Measurements from ENCODE around the gene SLC4A8.

The SLC4A8 gene

GRCh38 chr12:51529651-51529970, 105.0 kb downstream of the SLC4A8 start:
- Histone ChIP-seq H3K9me3 (ENCODE audit: insufficient read depth, low read depth, low read length) (no peaks in the 10 kb centered on the region), H3K4me1 (ENCODE audit: insufficient read depth, low read length) (peaks cover 10% of the 10 kb centered on the region), H3K4me3 (ENCODE audit: low read length) (no peak overlapping the region), H3K27ac (ENCODE audit: low read depth, low read length) (no peak overlapping the region), H3K9ac (ENCODE audit: low read depth, low read length) (no peak overlapping the region), H3K27me3 (ENCODE audit: insufficient read depth, low read length) (no peaks in the 10 kb centered on the region), H3K36me3 (ENCODE audit: insufficient read depth, low read length) (no peaks in the 10 kb centered on the region)
- 97% methylated on average over 3 of the region's 3 CpGs for WGBS

DNA sequence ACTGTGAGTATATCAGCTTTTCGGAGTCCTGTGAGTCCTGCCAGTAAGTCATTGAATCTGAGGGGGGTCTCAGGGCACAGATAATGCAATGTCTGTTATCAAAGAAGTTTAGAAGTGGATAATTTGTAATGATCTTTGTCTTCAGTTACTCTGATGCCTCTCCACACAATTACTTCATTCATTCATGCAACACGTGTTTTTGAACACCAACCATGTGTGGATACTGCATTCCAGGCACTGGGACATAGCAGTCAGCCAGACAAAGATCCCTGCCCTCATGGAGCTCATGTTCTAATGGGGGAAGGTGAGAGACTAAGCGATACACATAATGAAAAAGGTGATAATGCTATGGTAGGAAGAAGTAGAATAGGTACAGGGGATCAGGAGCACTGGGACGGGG, 105.6 kb downstream of the SLC4A8 start:
- WGBS: 94% methylated on average over 4 of the region's 4 CpGs
- no peak overlapping the region for H3K9ac ChIP-seq (ENCODE audit: low read depth, low read length)
- H3K4me1 ChIP-seq (ENCODE audit: insufficient read depth, low read length): peaks cover 10% of the 10 kb centered on the region
- no peak overlapping the region for H3K27ac ChIP-seq (ENCODE audit: low read depth, low read length)
- H3K9me3 ChIP-seq (ENCODE audit: insufficient read depth, low read depth, low read length): no peaks in the 10 kb centered on the region
- no peak overlapping the region for H3K4me3 ChIP-seq (ENCODE audit: low read length)
- no peaks in the 10 kb centered on the region for H3K27me3 ChIP-seq (ENCODE audit: insufficient read depth, low read length)
- no peaks in the 10 kb centered on the region for H3K36me3 ChIP-seq (ENCODE audit: insufficient read depth, low read length)

DNA sequence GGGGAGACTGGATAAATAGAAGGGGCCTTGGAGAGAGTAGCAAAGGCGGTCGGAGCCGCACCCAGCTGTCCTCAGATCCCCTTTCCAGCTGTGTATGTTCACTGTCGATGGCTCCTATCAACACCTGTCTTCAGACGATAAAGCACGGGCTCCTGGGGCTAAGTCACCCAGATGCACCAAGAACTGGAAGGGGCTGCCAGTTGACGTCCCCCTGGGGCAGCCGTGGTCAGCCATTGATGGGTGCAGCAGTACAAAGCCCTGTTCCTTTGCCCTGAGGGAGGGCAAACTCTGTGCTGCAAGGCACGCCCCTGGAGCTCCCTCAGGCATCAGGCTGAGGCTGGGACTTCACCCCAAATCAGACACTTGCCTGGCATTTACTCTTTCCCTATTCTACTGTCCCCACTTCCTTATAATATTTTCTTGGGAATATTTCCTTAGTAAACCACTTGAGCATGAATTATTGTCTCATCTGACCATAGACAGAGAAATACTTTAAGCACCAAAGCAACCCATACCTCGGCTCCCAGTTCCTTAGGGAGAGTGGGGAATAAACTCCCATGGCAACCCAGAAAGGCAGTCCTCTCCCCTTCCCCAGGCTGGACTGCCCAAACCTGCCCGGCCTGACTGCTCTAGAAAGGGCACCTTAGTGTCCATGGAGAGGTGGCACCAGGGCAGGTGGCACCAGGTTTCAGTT, 106.8 kb downstream of the SLC4A8 start:
- Histone ChIP-seq H3K27me3 (ENCODE audit: insufficient read depth, low read length) (no peaks in the 10 kb centered on the region), H3K4me1 (ENCODE audit: insufficient read depth, low read length) (peaks cover 10% of the 10 kb centered on the region), H3K9ac (ENCODE audit: low read depth, low read length) (no peak overlapping the region), H3K36me3 (ENCODE audit: insufficient read depth, low read length) (no peaks in the 10 kb centered on the region), H3K9me3 (ENCODE audit: insufficient read depth, low read depth, low read length) (no peaks in the 10 kb centered on the region), H3K4me3 (ENCODE audit: low read length) (no peak overlapping the region), H3K27ac (ENCODE audit: low read depth, low read length) (no peak overlapping the region)
- WGBS: 84% methylated on average over 11 of the region's 11 CpGs

DNA sequence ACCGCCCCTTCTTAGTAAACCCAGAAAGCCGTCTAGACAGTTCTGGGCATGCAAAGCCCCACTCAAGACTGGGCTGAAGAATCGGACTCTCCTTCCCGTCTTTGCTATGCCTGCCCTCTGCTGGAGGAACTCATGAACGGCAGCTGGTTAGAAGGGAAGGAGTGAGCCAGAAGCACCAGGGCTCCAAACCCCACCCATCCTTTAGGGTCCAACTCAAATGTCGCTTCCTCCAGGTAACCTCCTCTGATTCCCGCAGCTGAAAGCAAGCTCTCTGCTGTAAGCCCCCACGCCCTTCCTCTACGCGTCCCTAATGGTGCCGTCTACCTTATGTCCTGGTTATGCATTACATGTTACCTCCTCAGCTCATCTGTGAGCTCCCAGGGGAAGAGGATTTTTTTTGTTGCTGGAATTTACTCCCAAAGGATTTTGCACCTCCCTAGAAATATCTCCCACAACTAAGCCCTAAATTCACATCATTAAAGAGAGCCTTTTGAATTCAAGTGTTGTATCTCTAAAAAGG, 107.4 kb downstream of the SLC4A8 start:
- no peaks in the 10 kb centered on the region for H3K36me3 ChIP-seq (ENCODE audit: insufficient read depth, low read length)
- WGBS: 8% methylated on average over 11 of the region's 11 CpGs

DNA sequence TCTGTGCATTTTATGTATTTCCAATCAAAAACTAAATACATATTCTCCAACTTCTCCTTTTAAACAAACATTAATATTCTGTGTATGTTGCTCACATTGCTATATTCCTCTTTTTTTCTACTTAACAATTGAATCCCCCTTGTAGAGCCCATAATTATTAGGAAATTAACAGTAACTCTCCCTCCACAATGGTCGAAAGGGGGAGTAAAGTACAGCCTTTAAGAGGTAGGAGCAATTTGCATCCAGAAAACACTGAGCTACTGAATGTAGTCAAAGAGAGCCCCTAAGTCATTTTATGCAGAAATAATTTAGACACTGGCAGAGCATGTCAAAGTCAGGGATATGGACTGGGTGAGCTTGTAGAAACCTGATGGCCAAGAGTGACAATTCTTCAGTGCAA, 109.2 kb downstream of the SLC4A8 start:
- no peaks in the 10 kb centered on the region for H3K9me3 ChIP-seq (ENCODE audit: insufficient read depth, low read depth, low read length)
- H3K36me3 ChIP-seq (ENCODE audit: insufficient read depth, low read length): no peaks in the 10 kb centered on the region
- H3K27ac ChIP-seq (ENCODE audit: low read depth, low read length): no peak overlapping the region
- H3K4me3 ChIP-seq (ENCODE audit: low read length): no peak overlapping the region
- H3K27me3 ChIP-seq (ENCODE audit: insufficient read depth, low read length): no peaks in the 10 kb centered on the region
- WGBS: 0% methylated on average over 1 of the region's 1 CpG
- no peak overlapping the region for H3K9ac ChIP-seq (ENCODE audit: low read depth, low read length)
- H3K4me1 ChIP-seq (ENCODE audit: insufficient read depth, low read length): peaks cover 10% of the 10 kb centered on the region

More for the DNA sequence above, 107.4 kb downstream of the SLC4A8 start:
- no peak overlapping the region for H3K27ac ChIP-seq (ENCODE audit: low read depth, low read length)
- no peak overlapping the region for H3K9ac ChIP-seq (ENCODE audit: low read depth, low read length)
- no peaks in the 10 kb centered on the region for H3K27me3 ChIP-seq (ENCODE audit: insufficient read depth, low read length)
- H3K9me3 ChIP-seq (ENCODE audit: insufficient read depth, low read depth, low read length): no peaks in the 10 kb centered on the region
- peak overlapping the region; percentile 6; the same call in 1 of the 2 replicates for H3K4me3 ChIP-seq (ENCODE audit: low read length)
- H3K4me1 ChIP-seq (ENCODE audit: insufficient read depth, low read length): peaks cover 10% of the 10 kb centered on the region

DNA sequence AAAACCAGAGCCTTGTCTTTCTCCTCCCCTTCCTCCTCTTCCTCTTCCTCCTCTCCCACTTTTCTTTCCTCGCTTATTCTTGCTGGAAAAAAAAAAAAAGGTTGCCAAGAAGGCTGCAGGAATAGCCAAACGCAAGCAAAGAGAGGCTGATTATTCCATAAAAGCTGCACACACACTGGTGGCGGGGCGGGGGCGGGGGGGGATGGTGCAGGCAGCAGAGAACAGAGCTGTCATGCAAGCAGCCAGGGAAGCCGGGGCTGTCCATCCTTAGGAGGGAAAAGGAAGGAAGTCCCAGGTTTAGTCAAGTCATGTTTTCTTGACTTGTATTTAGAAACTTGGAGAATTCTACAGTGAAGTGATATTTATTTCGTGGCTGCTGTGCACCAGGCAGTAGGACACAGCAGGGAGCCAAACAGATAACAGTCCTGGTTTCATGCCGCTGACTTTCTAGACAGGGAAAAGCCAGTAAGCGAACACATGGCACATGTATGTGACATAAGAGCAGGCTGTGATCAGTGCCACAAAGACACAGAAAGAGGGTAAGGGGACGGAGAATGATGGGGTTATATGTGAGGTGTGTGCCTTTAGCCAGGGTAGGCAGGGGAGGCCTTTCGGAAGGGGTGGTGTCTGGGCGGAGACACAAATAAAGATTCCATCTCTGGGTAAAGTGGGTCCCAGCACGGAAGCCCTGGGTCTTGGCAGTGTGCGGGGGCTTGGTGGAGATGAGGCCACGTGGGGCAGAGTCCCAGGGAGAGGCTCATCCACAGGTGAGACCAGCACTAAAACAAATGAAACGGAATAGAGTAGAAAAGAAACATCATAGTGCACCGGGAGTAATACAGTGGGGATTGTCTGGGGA, 109.8 kb downstream of the SLC4A8 start:
- no peak overlapping the region for H3K9ac ChIP-seq (ENCODE audit: low read depth, low read length)

GRCh38 chr12:51536159-51536558, 111.5 kb downstream of the SLC4A8 start:
- Histone ChIP-seq H3K27ac (ENCODE audit: low read depth, low read length) (no peak overlapping the region), H3K4me3 (ENCODE audit: low read length) (no peak overlapping the region), H3K9me3 (ENCODE audit: insufficient read depth, low read depth, low read length) (no peaks in the 10 kb centered on the region), H3K9ac (ENCODE audit: low read depth, low read length) (no peak overlapping the region), H3K36me3 (ENCODE audit: insufficient read depth, low read length) (no peaks in the 10 kb centered on the region), H3K4me1 (ENCODE audit: insufficient read depth, low read length) (peaks cover 10% of the 10 kb centered on the region), H3K27me3 (ENCODE audit: insufficient read depth, low read length) (no peaks in the 10 kb centered on the region)
- 88% methylated on average over 2 of the region's 3 CpGs for WGBS

More for the DNA sequence above, 109.8 kb downstream of the SLC4A8 start:
- Histone ChIP-seq H3K27ac (ENCODE audit: low read depth, low read length) (no peak overlapping the region), H3K27me3 (ENCODE audit: insufficient read depth, low read length) (no peaks in the 10 kb centered on the region), H3K36me3 (ENCODE audit: insufficient read depth, low read length) (no peaks in the 10 kb centered on the region), H3K4me1 (ENCODE audit: insufficient read depth, low read length) (peaks cover 10% of the 10 kb centered on the region), H3K9me3 (ENCODE audit: insufficient read depth, low read depth, low read length) (no peaks in the 10 kb centered on the region), H3K4me3 (ENCODE audit: low read length) (no peak overlapping the region)
- 63% methylated on average over 17 of the region's 17 CpGs for WGBS

DNA sequence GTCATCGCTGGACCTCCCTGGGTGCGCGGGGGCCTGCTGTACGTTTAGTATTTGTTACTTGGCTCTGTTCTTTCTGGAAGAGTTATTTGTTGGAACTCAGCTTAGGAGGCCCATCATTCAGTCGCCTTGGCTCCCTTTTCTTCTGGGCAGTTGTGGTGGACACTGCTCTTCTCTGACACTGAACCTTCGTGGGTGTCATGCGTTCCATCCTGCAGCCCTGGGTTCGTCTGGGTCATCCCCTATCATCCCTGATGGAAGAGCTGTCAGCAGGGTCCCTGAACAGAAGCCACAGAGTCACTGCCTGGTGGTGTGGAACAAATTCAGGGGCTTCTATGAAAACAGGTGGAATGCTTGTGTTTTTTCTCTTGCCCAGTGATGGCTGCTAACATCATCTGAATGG, 113.5 kb downstream of the SLC4A8 start:
- WGBS: 88% methylated on average over 8 of the region's 8 CpGs
- Histone ChIP-seq H3K36me3 (ENCODE audit: insufficient read depth, low read length) (no peaks in the 10 kb centered on the region), H3K27me3 (ENCODE audit: insufficient read depth, low read length) (no peaks in the 10 kb centered on the region), H3K4me3 (ENCODE audit: low read length) (no peak overlapping the region), H3K4me1 (ENCODE audit: insufficient read depth, low read length) (peaks cover 6% of the 10 kb centered on the region), H3K27ac (ENCODE audit: low read depth, low read length) (no peak overlapping the region), H3K9me3 (ENCODE audit: insufficient read depth, low read depth, low read length) (no peaks in the 10 kb centered on the region), H3K9ac (ENCODE audit: low read depth, low read length) (no peak overlapping the region)

DNA sequence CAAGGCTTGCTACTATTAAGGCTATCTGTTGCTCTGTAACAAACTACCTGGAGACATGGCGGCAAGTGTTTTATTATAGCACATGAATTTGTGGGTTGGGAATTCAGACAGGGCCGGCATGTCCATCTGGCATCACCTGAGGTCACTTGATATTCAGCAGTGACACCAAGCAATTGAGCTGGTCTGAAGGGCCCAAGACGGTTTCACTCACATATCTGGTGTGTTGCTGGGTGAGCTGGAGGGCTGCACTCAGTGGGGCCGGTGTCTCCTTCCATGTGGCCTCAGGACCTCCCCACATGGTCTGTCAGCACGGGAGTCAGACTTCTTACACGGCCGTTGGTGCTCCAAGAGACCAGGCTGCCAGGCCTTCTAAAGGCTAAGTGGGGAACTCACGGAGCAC, 114.0 kb downstream of the SLC4A8 start:
- WGBS: 91% methylated on average over 8 of the region's 8 CpGs
- Histone ChIP-seq H3K27ac (ENCODE audit: low read depth, low read length) (no peak overlapping the region), H3K36me3 (ENCODE audit: insufficient read depth, low read length) (no peaks in the 10 kb centered on the region), H3K9me3 (ENCODE audit: insufficient read depth, low read depth, low read length) (no peaks in the 10 kb centered on the region), H3K4me1 (ENCODE audit: insufficient read depth, low read length) (peaks cover 4% of the 10 kb centered on the region), H3K27me3 (ENCODE audit: insufficient read depth, low read length) (no peaks in the 10 kb centered on the region), H3K9ac (ENCODE audit: low read depth, low read length) (no peak overlapping the region), H3K4me3 (ENCODE audit: low read length) (no peak overlapping the region)

DNA sequence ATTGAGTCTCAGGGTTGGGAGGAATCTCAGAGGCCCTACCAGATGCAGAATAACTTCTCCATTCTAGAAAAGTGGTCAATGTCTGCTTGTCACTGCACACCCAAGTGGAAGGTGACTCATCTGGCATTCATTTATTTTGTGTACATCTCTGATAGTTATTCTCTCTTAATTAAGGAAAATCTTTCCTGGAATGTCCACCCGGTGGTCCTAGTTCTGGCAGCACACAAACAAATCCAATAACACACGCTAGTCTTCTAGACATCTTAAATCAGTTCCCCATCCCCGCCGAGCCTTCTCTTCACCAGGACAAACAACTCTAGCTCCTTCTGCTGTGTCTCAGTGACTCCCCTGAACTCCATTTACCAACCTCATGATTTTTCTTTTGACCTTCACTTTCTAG, 116.4 kb downstream of the SLC4A8 start:
- 95% methylated on average over 4 of the region's 4 CpGs for WGBS
- Histone ChIP-seq H3K27me3 (ENCODE audit: insufficient read depth, low read length) (no peaks in the 10 kb centered on the region), H3K36me3 (ENCODE audit: insufficient read depth, low read length) (no peaks in the 10 kb centered on the region), H3K4me1 (ENCODE audit: insufficient read depth, low read length) (peaks cover 12% of the 10 kb centered on the region), H3K9ac (ENCODE audit: low read depth, low read length) (no peak overlapping the region), H3K4me3 (ENCODE audit: low read length) (no peak overlapping the region), H3K27ac (ENCODE audit: low read depth, low read length) (no peak overlapping the region), H3K9me3 (ENCODE audit: insufficient read depth, low read depth, low read length) (no peaks in the 10 kb centered on the region)

- peaks cover 12% of the 10 kb centered on the region; the same call in 1 of the 2 replicates for H3K4me1 ChIP-seq (ENCODE audit: insufficient read depth, low read length)
- no peaks in the 10 kb centered on the region for H3K27me3 ChIP-seq (ENCODE audit: insufficient read depth, low read length)
- H3K36me3 ChIP-seq (ENCODE audit: insufficient read depth, low read length): no peaks in the 10 kb centered on the region
- H3K9me3 ChIP-seq (ENCODE audit: insufficient read depth, low read depth, low read length): no peaks in the 10 kb centered on the region
- no peak overlapping the region for H3K27ac ChIP-seq (ENCODE audit: low read depth, low read length)
- H3K9ac ChIP-seq (ENCODE audit: low read depth, low read length): no peak overlapping the region
- H3K4me3 ChIP-seq (ENCODE audit: low read length): no peak overlapping the region
These were observed 121.5 kb downstream of the SLC4A8 start for GRCh38 chr12:51546097-51546496.
